HepG2 (cell line): Measurements from ENCODE around the gene IQCE. TPM values are rescaled to one million over a fixed set of nuclear protein-coding genes. Genes with fewer than 3 reads are reported as not detected.

ENCODE experiments used
- ARID3A ChIP-seq: IDR thresholded peaks from 2 replicates; pipeline ENCODE4 v1.6.1; 2012; ENCODE audit warnings: low read depth, low read length, improper control_type of control experiment
- FOXA1 ChIP-seq, 2 experiments: fragments of 450-650 bp in 1 of 2; sonication (generic) in 1 of 2; formaldehyde crosslinking in 1 of 2; IDR thresholded peaks; 2 replicates each; pipeline versions ENCODE4 v1.4.0 to v1.6.1; 2016 to 2020; ENCODE audit warnings: missing genetic modification reagents in 1 of 2
- GRHL1 ChIP-seq: sonication (generic); formaldehyde crosslinking; conservative IDR thresholded peaks from 2 replicates; pipeline ENCODE4 v1.8.0; 2022; ENCODE audit warnings: missing genetic modification reagents
- NBN ChIP-seq: fragments of 450-650 bp; conservative IDR thresholded peaks from 2 replicates; pipeline ENCODE4 v1.6.1; 2017
- NCOA5 ChIP-seq: sonication (generic); formaldehyde crosslinking; IDR thresholded peaks from 2 replicates; pipeline ENCODE4 v1.4.0; 2020; ENCODE audit warnings: missing genetic modification reagents
- NFYB ChIP-seq: sonication (generic); formaldehyde crosslinking; IDR thresholded peaks from 2 replicates; pipeline ENCODE4 v1.4.0; 2020; ENCODE audit warnings: missing genetic modification reagents
- PHF21A ChIP-seq: sonication (generic); formaldehyde crosslinking; IDR thresholded peaks from 2 replicates; pipeline ENCODE4 v1.5.0; 2020; ENCODE audit warnings: mild to moderate bottlenecking, missing genetic modification reagents
- SMC3 ChIP-seq: IDR thresholded peaks from 2 replicates; pipeline ENCODE4 v1.6.1; 2011; ENCODE audit warnings: low read length, improper control_type of control experiment
- ZFP36L2 ChIP-seq: sonication (generic); formaldehyde crosslinking; IDR thresholded peaks from 2 replicates; pipeline ENCODE4 v1.4.0; 2020; ENCODE audit warnings: missing genetic modification reagents
- ZNF275 ChIP-seq: sonication (generic); formaldehyde crosslinking; IDR thresholded peaks from 2 replicates; pipeline ENCODE4 v1.8.0; 2022; ENCODE audit warnings: missing genetic modification reagents, mild to moderate bottlenecking, inconsistent platforms, borderline replicate concordance
- ZNF343 ChIP-seq: sonication (generic); formaldehyde crosslinking; IDR thresholded peaks from 2 replicates; pipeline ENCODE4 v1.4.0; 2020; ENCODE audit warnings: mild to moderate bottlenecking, missing genetic modification reagents
- ZNF350 ChIP-seq: sonication (generic); formaldehyde crosslinking; IDR thresholded peaks from 2 replicates; pipeline ENCODE4 v1.4.0; 2020; ENCODE audit warnings: mild to moderate bottlenecking, low read depth, missing genetic modification reagents, borderline replicate concordance
- ZNF501 ChIP-seq: sonication (generic); formaldehyde crosslinking; IDR thresholded peaks from 2 replicates; pipeline ENCODE4 v1.5.1; 2020; ENCODE audit warnings: mild to moderate bottlenecking, moderate library complexity, missing genetic modification reagents
- ZNF564 ChIP-seq: sonication (generic); formaldehyde crosslinking; IDR thresholded peaks from 2 replicates; pipeline ENCODE4 v1.8.1; 2023; ENCODE audit warnings: mild to moderate bottlenecking, missing genetic modification reagents
- ZSCAN5A ChIP-seq: sonication (generic); formaldehyde crosslinking; IDR thresholded peaks from 2 replicates; pipeline ENCODE4 v1.8.0; 2022; ENCODE audit warnings: mild to moderate bottlenecking, missing genetic modification reagents, borderline replicate concordance
- polyA plus RNA-seq, 8 experiments: library from polyadenylated mRNA; depleted of rRNA in 3 of 8; stranded (reverse) in 7 of 8; unstranded in 1 of 8; fragments of >200 nt; fragmentation: Illumina TruSeq in 4 of 8; extraction: Trizol in 4 of 8; gene quantifications; 2 replicates each; pipeline versions ENCODE4 v1.2.1 to v1.2.3, GENCODE V29; 2011 to 2016; ENCODE audit warnings: low read depth in 4 of 8, missing spikeins in 1 of 8, mixed read lengths in 1 of 8; ENCODE audit not compliant: insufficient read depth in 1 of 8
- total RNA-seq, 5 experiments: library from RNA; depleted of rRNA; stranded (reverse); fragments of >200 nt; fragmentation: Illumina TruSeq; extraction: Trizol; gene quantifications; 2 replicates each; pipeline ENCODE4 v1.2.3, GENCODE V29; 2016; ENCODE audit warnings: low read depth in 1 of 5
- TF ChIP-seq, protein P1 (sequence below), 2 experiments: sonication (generic) in 1 of 2; formaldehyde crosslinking in 1 of 2; IDR thresholded peaks; 2 replicates each; pipeline versions ENCODE4 v1.5.1 to v1.6.1; 2011 to 2020; ENCODE audit warnings: borderline replicate concordance in 1 of 2, low read depth in 1 of 2, low read length in 1 of 2, mild to moderate bottlenecking in 1 of 2, missing genetic modification reagents in 1 of 2, moderate library complexity in 1 of 2
- TF ChIP-seq, protein P2 (sequence below): sonication (generic); formaldehyde crosslinking; IDR thresholded peaks from 2 replicates; pipeline ENCODE4 v1.5.0; 2020; ENCODE audit warnings: missing genetic modification reagents, mild to moderate bottlenecking, borderline replicate concordance

Gene IQCE
- total and polyA plus RNA-seq, 2 of the 13 experiments (the other 11 are each of a cell fraction or from before 2014, with no cell fraction given), result 1.5 to 2.5 TPM

DNA sequence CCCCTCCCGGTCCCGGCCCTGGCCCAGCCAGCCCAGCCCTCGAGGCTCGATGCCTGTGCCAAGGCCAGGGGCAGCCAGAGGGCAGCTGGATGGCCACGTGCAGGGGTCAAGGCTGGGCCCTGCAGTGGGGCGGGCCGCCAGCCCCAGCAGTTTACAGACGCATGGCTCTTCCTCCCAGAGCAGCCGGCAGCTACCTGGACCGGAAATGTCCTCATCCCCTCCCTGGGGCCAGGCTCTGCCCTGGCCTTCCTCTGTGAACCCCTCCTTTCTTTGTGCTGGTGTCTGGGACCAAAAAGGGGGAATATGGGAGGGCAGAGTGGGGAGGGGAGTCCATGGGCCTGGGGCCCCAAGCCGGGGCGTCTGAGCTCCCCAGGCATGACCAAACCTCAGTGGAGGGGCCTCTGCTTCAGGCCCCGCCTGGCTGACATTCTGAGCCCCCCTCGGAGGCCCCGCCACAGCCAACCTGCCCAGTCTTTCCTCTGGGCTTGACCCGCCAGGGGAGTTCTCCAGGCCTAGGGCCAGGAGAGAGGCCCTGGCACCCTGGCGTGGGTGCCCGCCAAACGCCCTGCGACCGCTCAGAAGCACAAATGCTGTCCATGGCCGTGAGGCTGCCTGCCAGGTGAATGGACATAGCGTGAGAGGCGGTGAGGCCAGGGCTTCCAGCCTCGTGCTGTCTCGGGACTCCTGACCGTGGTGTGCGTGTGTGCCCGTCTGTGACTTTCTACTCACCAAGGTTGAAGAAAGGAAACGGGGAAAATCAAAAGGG, 104.5 kb downstream of the IQCE start (continued):
- TF ChIP-seq ZNF350 (CRISPR knock-in tag) (peak; percentile 97), PHF21A (CRISPR knock-in tag) (peak; percentile 93), NFYB (peak; percentile 58), ZSCAN5A (no peak), SMC3 (no peak), GRHL1 (CRISPR knock-in tag) (no peak), ZNF564 (CRISPR knock-in tag) (peak; percentile 79; the same call in 1 of the 2 replicates), NCOA5 (CRISPR knock-in tag) (no peak), ZNF501 (CRISPR knock-in tag) (peak; percentile 88), ZFP36L2 (CRISPR knock-in tag) (no peak; the same call in 1 of the 2 replicates), ZNF343 (CRISPR knock-in tag) (peak; percentile 21; the same call in 1 of the 2 replicates), NBN (no peak), FOXA1 (IDR thresholded peaks at IDR 0.05) (no peak), FOXA1 (CRISPR knock-in tag; IDR thresholded peaks at IDR 0.05) (peak; percentile 75), ARID3A (no peak), ZNF275 (CRISPR knock-in tag) (0 out of 2 replicates have a peak, but pooled peaks have one; percentile 11)
- TF ChIP-seq, protein P1, sequence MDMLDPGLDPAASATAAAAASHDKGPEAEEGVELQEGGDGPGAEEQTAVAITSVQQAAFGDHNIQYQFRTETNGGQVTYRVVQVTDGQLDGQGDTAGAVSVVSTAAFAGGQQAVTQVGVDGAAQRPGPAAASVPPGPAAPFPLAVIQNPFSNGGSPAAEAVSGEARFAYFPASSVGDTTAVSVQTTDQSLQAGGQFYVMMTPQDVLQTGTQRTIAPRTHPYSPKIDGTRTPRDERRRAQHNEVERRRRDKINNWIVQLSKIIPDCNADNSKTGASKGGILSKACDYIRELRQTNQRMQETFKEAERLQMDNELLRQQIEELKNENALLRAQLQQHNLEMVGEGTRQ (IDR thresholded peaks at IDR 0.05; ENCODE audit: low read depth, low read length), result peak; percentile 15; the same call in 1 of the 2 replicates
- TF ChIP-seq, protein P1 (CRISPR knock-in tag; IDR thresholded peaks at IDR 0.05; ENCODE audit: borderline replicate concordance), result peak; percentile 58; the same call in 1 of the 2 replicates
- TF ChIP-seq, protein P2, sequence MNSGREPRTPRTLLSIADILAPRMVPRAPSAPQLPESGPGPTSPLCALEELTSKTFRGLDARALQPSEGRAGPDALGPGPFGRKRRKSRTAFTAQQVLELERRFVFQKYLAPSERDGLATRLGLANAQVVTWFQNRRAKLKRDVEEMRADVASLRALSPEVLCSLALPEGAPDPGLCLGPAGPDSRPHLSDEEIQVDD, result peak; percentile 92; the same call in 1 of the 2 replicates
